Measurements from ENCODE around the gene TNFRSF11A.

GRCh38 chr18:62328586-62329525 is 3.7 kb downstream of the TNFRSF11A start:
- TF ChIP-seq, protein P1, sequence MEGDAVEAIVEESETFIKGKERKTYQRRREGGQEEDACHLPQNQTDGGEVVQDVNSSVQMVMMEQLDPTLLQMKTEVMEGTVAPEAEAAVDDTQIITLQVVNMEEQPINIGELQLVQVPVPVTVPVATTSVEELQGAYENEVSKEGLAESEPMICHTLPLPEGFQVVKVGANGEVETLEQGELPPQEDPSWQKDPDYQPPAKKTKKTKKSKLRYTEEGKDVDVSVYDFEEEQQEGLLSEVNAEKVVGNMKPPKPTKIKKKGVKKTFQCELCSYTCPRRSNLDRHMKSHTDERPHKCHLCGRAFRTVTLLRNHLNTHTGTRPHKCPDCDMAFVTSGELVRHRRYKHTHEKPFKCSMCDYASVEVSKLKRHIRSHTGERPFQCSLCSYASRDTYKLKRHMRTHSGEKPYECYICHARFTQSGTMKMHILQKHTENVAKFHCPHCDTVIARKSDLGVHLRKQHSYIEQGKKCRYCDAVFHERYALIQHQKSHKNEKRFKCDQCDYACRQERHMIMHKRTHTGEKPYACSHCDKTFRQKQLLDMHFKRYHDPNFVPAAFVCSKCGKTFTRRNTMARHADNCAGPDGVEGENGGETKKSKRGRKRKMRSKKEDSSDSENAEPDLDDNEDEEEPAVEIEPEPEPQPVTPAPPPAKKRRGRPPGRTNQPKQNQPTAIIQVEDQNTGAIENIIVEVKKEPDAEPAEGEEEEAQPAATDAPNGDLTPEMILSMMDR (IDR thresholded peaks at IDR 0.05; ENCODE audit: low read length) = no peak
- TF ChIP-seq EZH2 (optimal IDR thresholded peaks at IDR 0.05; ENCODE audit: low read depth, low read length) (no peak), EZH2phosphoT487 (IDR thresholded peaks at IDR 0.05; ENCODE audit: low read length) (no peak)

Measured in MM.1S (cell line).